Naive thymus-derived CD4-positive, alpha-beta T cell (primary cell): ENCODE data around the gene COL23A1. TPM values are rescaled to one million over a fixed set of nuclear protein-coding genes. Genes with fewer than 3 reads are reported as not detected.

Experiments
- ATAC-seq: fragments of 150-1000 bp; cut with Tn5 transposase; 2 replicates; pipeline ENCODE4 v1.10.0; 2021; ENCODE audit warnings: mild to moderate bottlenecking, moderate library complexity
- CTCF ChIA-PET: fragments of 350-600 bp; sonication (Branson Sonifier 250); formaldehyde crosslinking; loops from one replicate; lab custom pipeline; 2021; ENCODE audit warnings: antibody characterized with exemption; lab: Charles Lee
- POLR2A ChIA-PET: fragments of 350-600 bp; sonication (Branson Sonifier 250); formaldehyde crosslinking; loops from one replicate; lab custom pipeline; 2021; ENCODE audit warnings: antibody characterized with exemption, inconsistent platforms; lab: Charles Lee
- DNase-seq, 9 donors: peaks; one replicate each; pipeline versions ENCODE4 v3.0.0 to v3.0.0-alpha.2; 2020 to 2022; ENCODE audit warnings: mixed read lengths in 1 of 9
- H3K27ac ChIP-seq: one replicate; pipeline ENCODE4 v1.7.0; 2013; ENCODE audit warnings: mild to moderate bottlenecking, low read depth, low read length, moderate library complexity
- H3K27me3 ChIP-seq, 2 donors: one replicate each; pipeline ENCODE4 v1.7.0; 2013; ENCODE audit warnings: low read length in 2 of 2, mild to moderate bottlenecking in 2 of 2, moderate library complexity in 2 of 2; ENCODE audit not compliant: control insufficient read depth in 2 of 2, insufficient read depth in 2 of 2
- H3K36me3 ChIP-seq, 3 experiments: 1 replicate in 2 of 3; 2 replicates in 1 of 3; pipeline ENCODE4 v1.7.0; 2013; ENCODE audit warnings: low read length in 3 of 3, mild to moderate bottlenecking in 3 of 3, moderate library complexity in 1 of 3; ENCODE audit not compliant: insufficient read depth in 3 of 3, control insufficient read depth in 2 of 3
- H3K4me1 ChIP-seq, 2 donors: one replicate each; pipeline ENCODE4 v1.7.0; 2013; ENCODE audit warnings: low read length in 2 of 2, mild to moderate bottlenecking in 2 of 2, moderate library complexity in 1 of 2; ENCODE audit not compliant: control insufficient read depth in 2 of 2, insufficient read depth in 2 of 2
- H3K4me3 ChIP-seq: 2 replicates; pipeline ENCODE4 v1.7.0; 2013; ENCODE audit warnings: mild to moderate bottlenecking, low read length
- H3K9me3 ChIP-seq, 3 experiments: 1 replicate in 2 of 3; 2 replicates in 1 of 3; pipeline ENCODE4 v1.7.0; 2013; ENCODE audit warnings: low read length in 3 of 3; ENCODE audit not compliant: control insufficient read depth in 2 of 3
- H3K27ac Mint-ChIP-seq, 9 donors: one replicate each; pipeline ENCODE4 v1.8.0; 2020 to 2022; ENCODE audit warnings: mixed read lengths in 9 of 9, mild to moderate bottlenecking in 8 of 9, moderate library complexity in 5 of 9, inconsistent platforms in 2 of 9
- H3K27me3 Mint-ChIP-seq, 5 donors: one replicate each; pipeline ENCODE4 v1.8.0; 2021 to 2022; ENCODE audit warnings: mixed read lengths in 5 of 5, mild to moderate bottlenecking in 1 of 5
- H3K36me3 Mint-ChIP-seq, 5 donors: one replicate each; pipeline ENCODE4 v1.8.0; 2020 to 2022; ENCODE audit warnings: mixed read lengths in 5 of 5, mild to moderate bottlenecking in 3 of 5, inconsistent platforms in 1 of 5
- H3K4me1 Mint-ChIP-seq, 7 donors: one replicate each; pipeline ENCODE4 v1.8.0; 2020 to 2022; ENCODE audit warnings: mixed read lengths in 7 of 7, mild to moderate bottlenecking in 3 of 7, inconsistent platforms in 1 of 7
- H3K4me3 Mint-ChIP-seq, 10 donors: one replicate each; pipeline ENCODE4 v1.8.0; 2020 to 2022; ENCODE audit warnings: mild to moderate bottlenecking in 10 of 10, mixed read lengths in 10 of 10, moderate library complexity in 6 of 10, inconsistent platforms in 2 of 10
- H3K9me3 Mint-ChIP-seq, 11 donors: one replicate each; pipeline ENCODE4 v1.8.0; 2020 to 2022; ENCODE audit warnings: mixed read lengths in 11 of 11, mild to moderate bottlenecking in 4 of 11, inconsistent platforms in 1 of 11, moderate library complexity in 1 of 11
- intact Hi-C, 2 donors: fragments of 100-400 bp; cut with micrococcal nuclease; formaldehyde crosslinking; loops; one replicate each; pipeline ENCODE4 v1.15.1; 2023
- polyA plus RNA-seq, 2 donors: library from polyadenylated mRNA; unstranded; fragments of 300-500 nt; fragmentation: Illumina TruSeq; gene quantifications; one replicate each; pipeline ENCODE4 v1.2.3, GENCODE V29; 2021
- total RNA-seq, 6 experiments: library from RNA in 5 of 6; stranded (reverse) in 5 of 6; gene quantifications; 1 replicate in 5 of 6; 2 replicates in 1 of 6; pipeline ENCODE4 v1.2.3 and lab custom pipeline; 2021 to 2026

COL23A1 gene
- total and polyA plus RNA-seq, 7 experiments from 2014 or later = 0.13 to 0.32 (median 0.22) TPM; not detected in 4

GRCh38 chr5:178236679-178237078 lies 353.5 kb downstream of the COL23A1 start:
- Histone ChIP-seq H3K27me3 (no peaks in the 10 kb centered on the region), H3K36me3 (peaks cover 0 to 3% (median 0%) of the 10 kb centered on the region in 3 experiments), H3K27ac (no peak overlapping the region), H3K4me1 (peaks cover 35 to 60% of the 10 kb centered on the region in 2 donors), H3K9me3 (no peaks in the 10 kb centered on the region), H3K4me3 (no peak overlapping the region)
- H3K4me1 Mint-ChIP-seq = peaks cover 15 to 70% (median 54%) of the 10 kb centered on the region in 7 donors
- no peak overlapping the region for H3K4me3 Mint-ChIP-seq
- H3K27me3 Mint-ChIP-seq = no peaks in the 10 kb centered on the region
- ChIA-PET CTCF (interaction anchor here (1.0 kb wide), 1 partner anchor 11 kb away, joined by 6 read pairs; no protein-coding TSS in a partner anchor), POLR2A (interaction anchor here (0.6 to 0.8 kb wide), 2 partner anchors 12 to 1390 kb away, joined by 4 to 7 read pairs; no protein-coding TSS in a partner anchor)
- peaks cover 0 to 2% (median 0%) of the 10 kb centered on the region in 5 donors for H3K36me3 Mint-ChIP-seq
- ATAC-seq (no peak), DNase-seq (no peak)
- H3K9me3 Mint-ChIP-seq = no peaks in the 10 kb centered on the region
- H3K27ac Mint-ChIP-seq = peak overlapping the region in 3 of 9 donors; percentile 42 to 71 (median 43)
- intact Hi-C loops = loop anchor here (10.0 kb wide), 2 partner anchors 788 to 1318 kb away; partner anchors contain the start of genes RUFY1 (in 1 of the 2) and ZNF879 (in 1 of the 2)

GRCh38 chr5:178236126-178236525 lies 354.1 kb downstream of the COL23A1 start:
- Mint-ChIP-seq H3K27ac (peak overlapping the region in 2 of 9 donors; percentile 51 to 71), H3K4me3 (peak overlapping the region in 1 of 10 donors; percentile 34), H3K4me1 (peaks cover 19 to 73% (median 57%) of the 10 kb centered on the region in 7 donors), H3K36me3 (peaks cover 0 to 8% (median 0%) of the 10 kb centered on the region in 5 donors), H3K27me3 (no peaks in the 10 kb centered on the region), H3K9me3 (no peaks in the 10 kb centered on the region)
- Histone ChIP-seq H3K9me3 (no peaks in the 10 kb centered on the region), H3K4me3 (no peak overlapping the region), H3K27ac (no peak overlapping the region), H3K4me1 (peaks cover 40 to 60% of the 10 kb centered on the region in 2 donors), H3K27me3 (no peaks in the 10 kb centered on the region), H3K36me3 (peaks cover 0 to 5% (median 3%) of the 10 kb centered on the region in 3 experiments)
- ATAC-seq (no peak), DNase-seq (no peak)
- intact Hi-C loops = loop anchor here (10.0 kb wide), 2 partner anchors 789 to 1319 kb away; partner anchors contain the start of genes RUFY1 (in 1 of the 2) and ZNF879 (in 1 of the 2)
- POLR2A ChIA-PET = interaction anchor here (0.8 kb wide), 1 partner anchor 13 kb away, joined by 4 read pairs; no protein-coding TSS in a partner anchor
- CTCF ChIA-PET = interaction anchor here (1.0 kb wide), 1 partner anchor 12 kb away, joined by 6 read pairs; no protein-coding TSS in a partner anchor

- peaks cover 16 to 73% (median 57%) of the 10 kb centered on the region in 7 donors for H3K4me1 Mint-ChIP-seq
- peaks cover 45 to 60% of the 10 kb centered on the region in 2 donors for H3K4me1 ChIP-seq
- peak overlapping the region in 4 of 9 donors; percentile 29 to 86 (median 60) for H3K27ac Mint-ChIP-seq
Measured at GRCh38 chr5:178235588-178235974, 354.6 kb downstream of the COL23A1 start.

GRCh38 chr5:178234750-178235587 lies 355.2 kb downstream of the COL23A1 start:
- H3K4me1 ChIP-seq = peaks cover 47 to 60% of the 10 kb centered on the region in 2 donors
- POLR2A ChIA-PET = interaction anchor here (0.7 to 1.2 kb wide), 2 partner anchors 13 to 31 kb away, joined by 3 to 5 read pairs; partner anchors contain the start of gene HNRNPAB

More at GRCh38 chr5:178235588-178235974, 354.6 kb downstream of the COL23A1 start:
- Mint-ChIP-seq H3K27me3 (no peaks in the 10 kb centered on the region), H3K36me3 (peaks cover 0 to 13% (median 4%) of the 10 kb centered on the region in 5 donors), H3K4me3 (peak overlapping the region in 2 of 10 donors; percentile 27 to 38), H3K9me3 (no peaks in the 10 kb centered on the region)
- intact Hi-C loops = loop anchor here (2.0 to 10.0 kb wide), 3 partner anchors 355 to 1319 kb away; partner anchors contain the start of genes COL23A1 (in 1 of the 2), RUFY1 (in 1 of the 2) and ZNF879 (in 1 of the 2)
- ATAC-seq (no peak), DNase-seq (no peak)
- Histone ChIP-seq H3K27ac (no peak overlapping the region), H3K27me3 (no peaks in the 10 kb centered on the region), H3K36me3 (peaks cover 0 to 11% (median 7%) of the 10 kb centered on the region in 3 experiments), H3K9me3 (no peaks in the 10 kb centered on the region), H3K4me3 (no peak overlapping the region)
- CTCF ChIA-PET = interaction anchor here (0.6 to 1.2 kb wide), 4 partner anchors 12 to 33 kb away, joined by 3 to 6 read pairs (median 4); no protein-coding TSS in a partner anchor
- POLR2A ChIA-PET = interaction anchor here (0.7 kb wide), 1 partner anchor 12 kb away, joined by 3 read pairs; no protein-coding TSS in a partner anchor

GRCh38 chr5:178234121-178234749 lies 356.0 kb downstream of the COL23A1 start:
- no peaks in the 10 kb centered on the region for H3K27me3 ChIP-seq
- H3K27ac ChIP-seq = no peak overlapping the region
- no peak for ATAC-seq
- H3K27ac Mint-ChIP-seq = peak overlapping the region in 8 of 9 donors; percentile 31 to 92 (median 78)
- H3K27me3 Mint-ChIP-seq = no peaks in the 10 kb centered on the region
- H3K4me1 ChIP-seq = peaks cover 48 to 57% of the 10 kb centered on the region in 2 donors
- CTCF ChIA-PET = interaction anchor here (0.8 to 1.2 kb wide), 3 partner anchors 15 to 20 kb away, joined by 3 read pairs; no protein-coding TSS in a partner anchor
- no peaks in the 10 kb centered on the region for H3K9me3 ChIP-seq
- no peaks in the 10 kb centered on the region for H3K9me3 Mint-ChIP-seq
- intact Hi-C loops = loop anchor here (2.0 to 10.0 kb wide), 3 partner anchors 357 to 1321 kb away; partner anchors contain the start of genes COL23A1 (in 1 of the 2), RUFY1 (in 1 of the 2) and ZNF879 (in 1 of the 2)
- peaks cover 0 to 24% (median 7%) of the 10 kb centered on the region in 3 experiments for H3K36me3 ChIP-seq
- DNase-seq = no peak
- H3K4me3 ChIP-seq = no peak overlapping the region
- peaks cover 3 to 22% (median 10%) of the 10 kb centered on the region in 5 donors for H3K36me3 Mint-ChIP-seq
- H3K4me1 Mint-ChIP-seq = peaks cover 23 to 77% (median 59%) of the 10 kb centered on the region in 7 donors
- peak overlapping the region in 7 of 10 donors; percentile 19 to 88 (median 27) for H3K4me3 Mint-ChIP-seq
- POLR2A ChIA-PET = interaction anchor here (1.2 to 1.4 kb wide), 2 partner anchors 13 to 30 kb away, joined by 5 to 7 read pairs; partner anchors contain the start of gene HNRNPAB

More at GRCh38 chr5:178234750-178235587, 355.2 kb downstream of the COL23A1 start:
- peak; percentile 45 to 74 (median 70) for DNase-seq
- Mint-ChIP-seq H3K4me3 (peak overlapping the region in 8 of 10 donors; percentile 0 to 63 (median 30)), H3K27ac (peak overlapping the region; percentile 31 to 86 (median 75)), H3K36me3 (peaks cover 0 to 17% (median 6%) of the 10 kb centered on the region in 5 donors), H3K9me3 (no peaks in the 10 kb centered on the region), H3K4me1 (peaks cover 16 to 76% (median 57%) of the 10 kb centered on the region in 7 donors), H3K27me3 (no peaks in the 10 kb centered on the region)
- CTCF ChIA-PET = interaction anchor here (0.6 to 1.2 kb wide), 4 partner anchors 14 to 32 kb away, joined by 3 to 4 read pairs (median 3); no protein-coding TSS in a partner anchor
- peaks cover 0 to 16% (median 7%) of the 10 kb centered on the region in 3 experiments for H3K36me3 ChIP-seq
- intact Hi-C loops = loop anchor here (2.0 to 10.0 kb wide), 3 partner anchors 356 to 1320 kb away; partner anchors contain the start of genes COL23A1 (in 1 of the 2), RUFY1 (in 1 of the 2) and ZNF879 (in 1 of the 2)
- H3K27me3 ChIP-seq = no peaks in the 10 kb centered on the region
- H3K9me3 ChIP-seq = no peaks in the 10 kb centered on the region
- no peak overlapping the region for H3K27ac ChIP-seq
- no peak overlapping the region for H3K4me3 ChIP-seq
- ATAC-seq = peak; percentile 42
